NCI-H69 (cell line): ENCODE data around the gene PAPPA2.

Experiments
- DNase-seq: peaks from one replicate; lab custom pipeline; 2025; lab: John Stamatoyannopoulos, UW

PAPPA2 gene

DNA sequence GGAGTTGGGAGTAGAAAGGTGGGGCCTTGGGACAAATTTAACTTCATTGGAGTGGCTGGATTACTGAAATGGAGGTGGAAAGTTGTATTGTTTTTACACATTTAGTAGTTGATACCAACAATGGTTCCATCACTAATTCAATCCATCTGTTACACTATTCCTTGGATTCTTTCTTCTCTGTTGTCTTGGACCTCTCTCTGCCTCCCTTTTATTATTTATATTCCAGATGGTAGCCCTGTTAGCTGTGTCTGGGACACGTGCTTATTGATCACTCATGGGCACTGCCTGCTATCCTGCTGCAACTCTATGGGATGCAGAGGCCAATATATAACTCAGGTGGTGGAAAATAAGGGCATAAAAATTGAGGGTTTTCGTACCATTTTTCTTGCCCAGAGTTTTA, 346.3 kb downstream of the PAPPA2 start:
- DNase-seq = no peak

DNA sequence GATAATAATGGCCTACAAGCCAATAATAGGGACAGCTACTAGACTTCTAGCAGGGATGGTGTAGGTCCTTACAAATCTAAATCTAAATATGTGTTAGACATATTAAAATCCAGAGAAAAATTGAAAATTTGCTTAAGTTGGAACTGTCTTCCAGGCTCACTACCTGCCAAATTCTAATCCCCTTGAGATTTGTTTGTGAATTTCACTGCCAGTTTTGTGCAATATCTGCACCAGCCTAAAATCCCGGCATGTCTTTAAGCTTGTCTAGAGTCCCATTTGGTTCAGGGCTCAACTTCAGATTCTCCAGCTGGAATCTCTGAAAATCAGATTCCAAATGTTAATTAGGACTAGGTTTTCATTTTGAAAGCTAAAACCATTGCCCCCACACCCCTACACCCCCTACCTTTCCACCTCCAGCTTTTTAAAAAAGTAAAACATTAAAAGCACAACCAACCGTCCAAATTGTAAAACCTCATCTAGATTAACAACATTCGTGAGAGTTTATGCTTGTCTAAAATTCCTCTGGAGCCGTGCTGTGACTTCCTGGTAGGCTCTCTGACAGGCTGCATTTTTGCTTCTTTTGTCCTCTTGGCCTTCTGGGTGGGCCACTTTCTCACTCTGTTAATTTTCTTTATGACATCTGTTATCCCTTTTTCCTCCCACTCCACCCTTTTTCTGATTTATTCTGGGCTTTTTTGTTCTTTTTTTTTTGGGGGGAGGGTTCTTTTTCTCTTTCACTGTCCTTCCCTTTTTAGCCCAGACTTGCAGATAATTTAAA, 348.7 kb downstream of the PAPPA2 start:
- no peak for DNase-seq

DNA sequence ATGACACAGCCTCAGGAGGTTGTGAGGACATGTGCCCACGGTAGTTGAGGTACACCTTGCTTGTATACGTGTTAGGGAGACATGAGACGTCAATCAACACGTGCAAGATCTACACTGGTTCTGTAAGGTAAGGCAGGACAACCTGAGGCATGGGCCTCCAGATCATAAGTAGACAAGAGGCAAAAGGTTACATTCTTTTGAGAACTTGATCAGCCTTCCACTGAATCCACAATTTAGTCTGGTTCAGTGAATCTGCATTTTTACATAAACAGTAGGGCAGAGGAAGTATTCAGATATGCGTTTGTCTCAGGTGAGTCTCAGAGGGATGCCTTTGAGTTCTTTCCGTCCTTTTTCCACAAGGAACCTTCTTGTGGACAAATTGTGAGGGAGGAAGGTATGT, 352.6 kb downstream of the PAPPA2 start:
- no peak for DNase-seq

DNA sequence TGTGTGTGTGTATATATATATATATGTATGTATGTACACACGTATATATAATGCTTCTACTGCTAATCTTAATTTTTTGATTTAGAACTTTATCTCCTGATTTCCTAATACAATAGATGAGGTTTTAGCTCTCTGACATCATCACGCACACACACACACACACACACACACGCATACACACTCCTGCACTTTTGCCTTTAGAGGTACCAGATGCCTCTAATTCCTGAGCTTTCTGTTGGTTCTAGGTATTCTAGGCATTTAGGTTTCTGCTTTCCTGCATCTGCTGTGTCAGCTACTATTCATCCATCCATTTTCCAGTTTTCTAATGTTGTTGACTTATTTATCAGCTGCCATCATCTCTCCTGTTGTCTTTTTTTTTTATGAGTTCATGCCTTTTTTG, 353.3 kb downstream of the PAPPA2 start:
- no peak for DNase-seq

DNA sequence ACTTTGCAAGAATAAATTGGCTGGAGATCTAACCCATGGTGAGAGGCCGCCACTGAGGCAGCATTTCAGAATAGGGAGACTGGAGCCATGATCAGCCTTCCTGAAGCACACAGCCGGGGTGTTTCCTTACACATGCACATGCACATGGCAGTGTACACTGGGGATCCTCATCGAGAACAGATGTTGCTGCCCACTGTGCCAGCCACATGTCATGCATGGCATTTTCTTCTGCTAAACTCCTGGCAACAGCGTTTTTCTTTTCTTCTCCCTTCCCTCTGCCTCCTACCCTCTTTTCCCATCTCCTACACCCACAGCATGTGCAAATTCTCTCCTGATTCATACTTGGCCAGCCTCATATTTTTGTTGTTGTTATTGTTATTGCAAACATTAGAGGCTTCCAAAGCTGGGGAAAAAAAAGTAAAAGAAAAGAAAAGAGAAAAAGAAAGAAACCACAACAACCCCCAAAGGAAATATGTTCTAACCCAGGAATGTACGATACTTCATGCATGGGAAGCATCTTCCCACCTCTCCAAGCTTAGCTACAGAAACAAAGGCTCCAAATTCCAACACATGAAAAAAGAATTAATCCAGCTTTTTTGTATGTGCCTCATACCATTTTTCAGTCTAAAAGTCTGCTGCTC, 357.5 kb downstream of the PAPPA2 start:
- no peak for DNase-seq

DNA sequence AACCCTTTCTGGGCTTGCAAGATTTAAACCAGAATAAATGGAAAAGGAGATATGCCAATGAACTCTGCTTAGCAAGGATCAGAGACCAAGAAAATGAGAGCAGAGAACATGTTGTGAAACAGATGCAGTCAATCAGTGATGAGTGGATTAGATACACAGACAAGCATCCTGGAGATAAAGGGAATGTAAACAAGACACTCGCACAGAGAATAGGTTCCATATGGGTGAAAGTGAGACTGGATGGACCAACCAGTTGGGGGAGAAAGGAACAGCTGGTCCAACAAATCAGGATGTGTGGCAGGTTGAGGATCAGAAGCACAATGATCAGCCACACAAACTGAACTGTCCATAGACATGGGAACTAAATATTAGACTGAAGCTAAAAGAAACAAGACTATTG, 363.3 kb downstream of the PAPPA2 start:
- no peak for DNase-seq

DNA sequence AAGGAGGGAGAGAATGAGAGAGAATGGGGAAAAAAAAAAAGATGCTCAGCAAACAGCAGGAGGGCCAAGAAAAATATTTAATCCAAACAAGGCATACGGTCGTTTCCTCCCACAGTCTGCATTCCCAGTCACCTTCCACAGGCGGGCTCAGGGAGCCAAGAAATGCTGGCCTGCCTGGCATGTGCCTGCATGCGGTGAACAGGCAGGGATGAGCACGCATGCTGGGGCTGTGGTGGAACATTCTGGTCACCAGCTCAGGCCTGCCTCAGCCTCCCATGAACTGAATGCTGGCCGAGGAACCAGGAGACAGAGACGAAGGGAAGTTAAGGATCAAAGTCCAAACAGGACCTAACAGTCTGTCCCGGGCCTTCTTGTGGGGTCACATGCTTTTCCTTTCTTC, 366.3 kb downstream of the PAPPA2 start:
- no peak for DNase-seq

DNA sequence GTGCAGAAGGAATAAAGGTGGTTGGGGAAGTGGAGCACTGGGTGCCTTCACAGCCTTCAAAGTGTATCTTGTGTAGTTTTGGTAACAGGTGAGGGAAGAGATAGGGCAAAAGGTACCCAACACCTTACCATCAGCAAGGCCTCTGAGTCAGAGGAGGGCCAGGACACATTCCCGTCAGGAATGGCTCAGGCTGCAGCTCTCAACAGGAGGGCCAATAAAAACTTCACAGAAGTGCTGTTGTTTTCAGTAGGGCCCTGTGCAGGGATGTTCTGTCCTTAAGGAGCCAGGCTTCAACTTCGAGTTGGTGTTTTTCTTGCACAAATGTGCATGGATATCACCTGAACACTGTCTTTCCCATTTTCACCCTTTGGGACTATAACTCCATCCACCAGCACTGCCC, 368.2 kb downstream of the PAPPA2 start:
- no peak for DNase-seq

DNA sequence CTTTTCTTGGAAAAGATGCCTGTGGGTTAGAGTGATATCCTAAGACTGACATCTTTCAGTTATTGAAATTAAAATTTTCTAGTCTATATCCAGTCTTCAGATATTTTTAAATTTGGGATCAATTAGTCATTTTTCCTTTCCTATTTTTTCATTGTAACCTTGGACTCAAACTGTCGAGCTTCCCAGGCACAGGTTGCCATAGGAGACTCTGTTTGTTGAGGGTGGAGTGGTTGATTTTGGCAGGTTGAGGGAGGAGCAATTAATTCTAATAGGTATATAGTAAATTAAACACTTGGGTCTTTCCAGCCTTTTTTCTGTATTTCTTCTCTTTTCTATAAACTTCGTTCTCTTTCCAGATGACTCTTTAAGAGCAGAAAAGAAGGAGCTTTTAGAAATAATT, 374.7 kb downstream of the PAPPA2 start:
- no peak for DNase-seq

DNA sequence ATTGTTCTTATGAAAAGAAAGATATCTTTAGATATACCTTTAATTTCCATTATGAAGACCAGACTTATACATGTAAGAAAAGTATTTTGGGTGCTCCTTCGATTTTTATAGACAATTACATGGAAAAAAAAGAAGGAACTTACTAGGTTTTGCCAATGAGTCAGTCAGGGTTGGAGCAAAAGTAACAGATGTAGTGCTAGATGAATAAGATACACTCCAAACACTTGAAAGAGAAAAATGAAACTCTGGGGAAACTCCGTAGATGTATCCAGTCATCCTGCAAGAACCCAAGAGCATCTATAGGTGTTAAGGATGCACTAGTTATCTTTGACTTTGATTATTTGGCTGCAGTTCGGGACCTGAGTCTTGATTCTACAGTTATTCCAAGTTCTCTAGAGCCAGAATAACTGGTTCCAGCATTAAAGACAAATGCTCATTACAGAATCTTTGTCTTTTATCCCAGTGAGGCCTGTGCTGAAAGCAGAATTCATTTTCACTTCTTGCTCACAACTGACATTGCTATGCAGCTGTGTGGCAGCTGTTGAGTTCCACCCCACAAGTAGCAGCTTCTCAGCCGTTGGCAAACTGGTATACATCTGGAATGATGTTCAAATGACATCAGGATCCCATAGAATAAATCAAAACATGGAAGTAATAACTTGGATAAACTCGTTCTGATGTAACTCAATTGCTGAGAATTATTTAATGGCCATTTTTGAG, 375.5 kb downstream of the PAPPA2 start:
- DNase-seq = no peak

DNA sequence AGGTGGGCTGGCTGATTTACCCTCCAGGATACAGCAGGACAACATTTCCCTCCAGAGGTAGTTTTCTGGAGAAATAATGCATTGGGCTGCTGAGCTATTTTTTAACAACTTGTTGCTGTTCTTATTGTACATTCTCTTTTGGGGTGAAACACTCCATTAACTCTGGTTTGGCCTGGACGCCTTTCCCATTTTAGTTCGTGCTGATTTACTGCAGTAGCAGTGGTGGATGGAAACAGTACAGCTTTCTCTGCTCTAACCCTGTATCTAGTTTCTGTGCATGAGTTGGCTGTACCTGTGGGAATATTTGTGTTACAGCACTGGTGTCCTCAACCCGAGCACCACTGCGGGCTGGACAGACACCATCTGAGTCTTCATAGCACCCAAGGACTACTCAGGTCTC, 376.2 kb downstream of the PAPPA2 start:
- DNase-seq = no peak

DNA sequence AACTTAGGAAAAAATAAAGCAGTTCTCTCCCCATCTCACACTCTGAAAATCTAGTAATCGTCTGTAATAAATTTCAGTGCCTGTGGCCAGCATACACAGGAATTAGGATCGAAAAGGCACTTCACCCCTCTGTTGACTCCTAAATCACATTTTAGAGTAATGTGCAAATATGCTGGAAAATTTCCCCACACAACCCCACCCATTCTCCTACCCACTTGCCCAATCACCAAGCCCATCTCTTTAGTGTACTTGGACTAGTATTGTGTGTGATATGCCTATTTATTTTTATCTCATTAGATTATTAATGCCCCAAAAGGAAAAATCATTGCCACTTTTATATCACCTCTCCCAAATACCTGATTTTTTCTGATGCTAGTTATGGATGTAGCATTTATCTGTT, 378.3 kb downstream of the PAPPA2 start:
- DNase-seq = no peak

DNA sequence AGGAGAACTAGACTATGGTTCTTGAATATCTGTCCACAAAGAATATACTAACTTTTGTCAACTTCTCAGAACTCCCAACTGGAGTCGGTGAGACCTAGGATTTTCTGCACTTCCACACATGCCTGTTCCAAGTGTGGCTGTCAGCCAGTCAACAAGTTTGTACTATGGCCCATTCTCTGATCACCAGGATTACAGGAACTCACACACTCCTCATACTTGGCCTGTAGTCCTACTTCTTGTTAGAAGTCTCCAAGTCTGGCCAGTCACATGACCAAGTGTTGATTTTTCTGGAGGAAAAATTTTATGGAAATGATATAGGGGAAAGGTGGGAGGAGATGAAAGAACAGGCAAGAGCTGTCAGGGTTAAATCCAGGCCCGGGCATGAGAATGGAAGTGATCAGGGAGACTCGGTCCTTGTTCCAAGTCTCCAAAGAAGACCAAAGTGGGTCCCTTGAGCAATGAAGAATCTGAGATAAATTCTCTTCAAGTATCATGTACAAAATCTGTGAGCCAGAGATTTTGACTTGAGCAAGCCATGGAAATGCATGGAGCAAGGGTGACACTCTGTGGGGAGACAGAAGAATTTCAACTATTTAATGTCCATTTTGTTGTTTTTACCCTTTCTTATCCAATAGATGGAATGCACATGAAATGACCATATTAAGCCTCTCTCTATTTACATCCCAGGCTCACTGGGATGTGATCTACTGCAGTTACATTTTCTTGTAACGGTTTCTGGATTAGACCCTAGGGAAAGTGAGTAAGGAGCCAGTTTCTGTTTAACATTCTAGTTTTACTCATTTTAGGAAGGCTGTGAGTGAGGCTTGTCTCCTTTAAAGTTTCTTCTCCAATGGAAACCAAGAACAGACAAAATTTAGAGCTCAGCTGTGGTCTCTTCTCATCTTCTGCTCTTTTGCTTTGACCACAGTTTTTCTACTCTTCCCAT, 380.6 kb downstream of the PAPPA2 start:
- DNase-seq = no peak

DNA sequence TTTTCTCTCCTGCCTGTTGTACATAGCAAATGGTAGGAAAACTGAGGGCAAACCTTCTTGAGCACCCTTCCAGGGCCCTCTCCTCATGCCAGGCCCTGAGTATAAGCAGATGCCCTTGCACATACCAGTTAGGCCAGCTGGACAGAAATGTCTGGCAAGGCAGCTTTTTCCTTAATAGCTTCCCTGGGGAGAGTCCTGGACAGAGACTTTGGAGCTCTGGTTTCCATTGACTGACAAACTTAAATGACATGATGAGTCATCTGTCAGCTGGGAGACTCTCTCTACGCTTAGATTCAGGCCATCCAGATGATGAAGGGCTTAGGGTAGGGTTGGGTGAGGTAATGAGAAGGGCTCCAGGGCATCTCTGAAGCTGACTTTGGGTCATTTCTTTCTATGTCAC, 384.1 kb downstream of the PAPPA2 start:
- DNase-seq = no peak

DNA sequence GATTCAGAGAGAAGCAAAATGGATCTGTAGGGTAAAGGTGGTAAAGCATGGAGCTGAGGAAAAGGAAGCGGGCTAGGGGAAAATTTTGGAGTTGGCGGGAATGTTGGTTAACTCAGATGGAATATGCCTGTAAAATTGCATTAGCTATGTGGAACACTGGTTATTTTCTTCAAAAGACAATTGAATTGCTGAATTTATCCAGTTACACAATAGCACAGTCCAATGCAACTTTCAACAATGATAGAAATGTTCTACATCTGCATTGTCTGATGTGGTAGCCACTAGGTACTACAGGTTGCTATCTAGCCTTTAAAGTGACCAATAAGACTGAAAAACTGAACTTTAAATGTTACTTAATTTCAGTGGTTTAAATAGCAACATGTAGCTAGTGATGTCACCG, 386.3 kb downstream of the PAPPA2 start:
- no peak for DNase-seq

DNA sequence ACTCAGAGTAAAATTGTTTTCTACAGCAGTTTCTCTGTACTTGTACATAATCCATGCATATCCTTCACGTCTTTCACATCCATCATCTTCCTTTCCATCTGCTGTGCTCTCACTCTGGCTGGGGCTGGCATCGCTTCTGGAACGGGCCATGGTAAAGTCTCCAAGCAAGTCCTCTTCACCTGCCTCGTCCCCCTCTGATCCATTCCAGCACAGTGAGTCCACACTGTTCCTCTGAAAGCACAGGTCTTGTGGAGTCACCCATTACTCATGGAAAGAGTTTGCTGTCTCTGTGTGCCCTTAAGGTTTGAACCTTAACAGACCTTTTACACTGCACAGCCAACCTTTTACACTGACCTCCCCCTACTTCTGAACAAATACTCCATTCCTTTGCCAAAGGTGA, 387.9 kb downstream of the PAPPA2 start:
- no peak for DNase-seq

DNA sequence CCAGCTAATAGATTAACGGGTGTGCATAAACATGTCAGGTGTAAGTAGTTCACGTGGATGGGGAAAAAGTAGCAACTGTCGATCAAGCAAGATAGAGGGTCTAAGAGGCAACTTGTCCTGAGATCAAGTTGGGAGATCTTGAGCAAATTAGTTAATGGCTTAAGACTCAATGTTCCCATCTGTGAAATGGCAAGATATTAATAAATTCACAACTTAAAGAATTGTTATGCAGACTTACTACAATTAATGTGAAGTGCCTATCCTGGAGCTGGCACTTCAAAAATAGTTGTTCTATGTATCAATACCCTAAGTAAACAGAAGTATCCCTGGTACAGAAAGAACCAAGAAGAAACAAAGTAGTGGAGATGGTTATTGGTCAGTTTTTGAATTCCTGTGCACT, 389.1 kb downstream of the PAPPA2 start:
- DNase-seq = no peak

DNA sequence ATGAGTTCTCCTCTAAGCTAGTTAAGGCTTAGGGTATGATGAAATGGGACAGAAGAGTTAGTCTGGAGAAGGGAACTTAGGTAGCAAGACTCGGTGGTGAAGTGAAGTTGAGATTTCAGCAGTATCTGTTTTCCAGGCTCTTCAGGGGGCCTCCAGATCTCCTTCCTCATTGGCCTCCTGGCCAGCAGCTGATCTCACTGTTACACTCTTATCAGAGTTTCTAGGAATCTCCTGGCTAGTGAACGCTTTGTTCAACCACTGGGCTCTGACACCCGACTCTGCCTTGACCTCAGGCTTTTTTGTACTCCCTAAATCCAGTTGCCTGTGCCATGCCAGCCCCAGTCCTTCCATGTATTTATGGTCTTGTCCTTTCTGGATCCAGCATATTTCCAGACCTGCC, 390.5 kb downstream of the PAPPA2 start:
- no peak for DNase-seq

DNA sequence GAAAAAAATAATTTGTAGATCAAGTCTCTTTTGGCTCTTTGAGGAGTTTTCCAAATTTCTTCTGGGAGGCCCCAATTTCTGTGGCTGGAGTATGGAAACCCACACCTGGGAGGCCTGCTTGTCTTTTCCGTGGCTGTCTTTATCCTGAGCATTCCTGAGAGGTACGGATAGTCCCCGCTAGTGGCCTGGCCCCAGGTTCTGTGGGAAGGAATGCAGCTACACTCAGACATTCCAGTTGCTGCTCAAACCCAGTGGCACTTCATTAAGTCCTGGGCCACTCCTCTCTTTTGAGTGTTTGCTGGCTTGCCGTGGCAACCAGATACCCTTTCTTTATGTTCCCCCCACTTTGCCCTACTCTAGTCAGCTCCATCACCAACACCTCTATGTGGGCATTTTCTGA, 391.1 kb downstream of the PAPPA2 start:
- DNase-seq = no peak

DNA sequence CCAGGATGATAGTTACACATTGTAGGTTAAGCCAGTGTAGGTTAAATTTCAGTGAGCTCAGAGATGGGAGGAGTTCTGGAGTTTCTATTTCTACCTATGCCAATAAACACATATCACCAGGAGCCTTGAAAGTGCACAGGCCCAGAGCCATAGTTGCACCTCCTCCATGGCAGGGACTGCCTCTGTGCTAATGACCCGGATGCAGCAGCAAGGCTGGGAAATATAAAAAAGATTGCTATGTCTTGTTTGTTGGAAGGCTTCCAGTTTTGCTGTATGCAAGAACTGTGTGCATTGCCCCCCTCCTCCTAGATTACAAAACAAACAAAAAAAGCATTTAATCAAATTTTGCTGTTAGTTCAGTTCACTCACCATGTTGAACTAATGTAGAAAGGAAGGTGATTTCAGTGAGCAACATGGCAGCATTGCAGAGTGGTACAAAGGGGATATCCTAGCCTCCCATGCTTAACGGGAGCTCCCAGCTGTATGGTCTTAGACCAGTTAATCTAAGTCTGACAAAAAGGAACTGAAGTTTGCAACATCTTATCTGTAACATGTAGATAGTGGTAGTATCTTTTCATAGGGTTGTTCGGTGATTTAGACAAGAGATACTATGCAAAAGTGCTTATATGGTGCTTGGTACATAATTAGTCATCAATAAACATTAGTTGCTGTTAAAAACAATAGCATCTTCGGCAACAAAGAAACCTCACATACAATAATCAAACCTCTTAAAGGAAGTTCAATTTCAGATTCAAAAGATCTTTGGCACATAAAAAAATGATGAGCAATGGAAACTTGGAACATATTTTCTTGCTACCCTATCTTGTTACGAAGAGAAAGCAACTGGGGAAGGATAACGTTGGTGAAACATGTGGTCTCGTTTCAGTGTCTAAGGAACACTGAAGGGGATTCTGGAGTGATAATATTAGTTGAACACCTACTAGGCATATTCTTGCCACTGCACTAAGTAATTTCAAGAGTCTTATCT, 392.1 kb downstream of the PAPPA2 start:
- DNase-seq = no peak

DNA sequence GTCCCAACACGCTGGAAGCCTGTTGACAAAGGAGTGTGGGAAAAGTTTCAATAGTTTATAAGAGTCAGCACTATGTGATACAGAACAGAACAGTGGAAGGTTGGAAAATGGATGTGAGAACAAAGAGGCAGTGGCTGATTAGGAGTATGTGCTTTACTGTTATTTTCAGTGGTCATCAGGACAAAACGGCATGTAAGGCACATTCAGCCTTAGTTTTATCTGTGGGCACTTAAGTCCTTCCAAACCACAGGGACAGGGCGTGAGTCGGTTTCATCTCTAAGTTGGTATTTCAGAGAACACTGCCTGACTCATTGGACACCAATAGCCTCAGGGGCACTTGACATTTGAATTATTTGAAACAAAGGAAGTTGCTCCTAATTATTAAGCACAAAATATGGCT, 394.7 kb downstream of the PAPPA2 start:
- DNase-seq = no peak
